Smooth muscle cell (in vitro differentiated cells): ENCODE measurements around the gene CCDC80. TPM values are rescaled to one million over a fixed set of nuclear protein-coding genes. Genes with fewer than 3 reads are reported as not detected.
A peak's percentile ranks its signal among the peaks of the same experiment; 100 is the strongest.

Experiments used
- DNase-seq: peaks from one replicate; lab custom pipeline; 2025; ENCODE audit not compliant: unreplicated experiment; lab: John Stamatoyannopoulos, UW
- H2AFZ ChIP-seq: fragments of 200-600 bp; sonication (generic); 2 replicates; pipeline ENCODE4 v1.6.0; 2016; ENCODE audit warnings: antibody characterized with exemption, low read depth, mild to moderate bottlenecking
- H3F3A ChIP-seq: fragments of 200-600 bp; sonication (generic); 2 replicates; pipeline ENCODE4 v1.6.0; 2017; ENCODE audit warnings: antibody characterized with exemption, low read depth
- H3K27ac ChIP-seq: fragments of 200-600 bp; sonication (generic); 2 replicates; pipeline ENCODE4 v1.5.1; 2016; ENCODE audit warnings: low read depth, mild to moderate bottlenecking
- H3K27me3 ChIP-seq: fragments of 200-600 bp; sonication (generic); 2 replicates; pipeline ENCODE4 v1.6.1; 2016; ENCODE audit warnings: low read depth, mild to moderate bottlenecking
- H3K36me3 ChIP-seq: fragments of 200-600 bp; sonication (generic); 2 replicates; pipeline ENCODE4 v1.5.1; 2016; ENCODE audit warnings: low read depth
- H3K4me1 ChIP-seq: fragments of 200-600 bp; sonication (generic); 2 replicates; pipeline ENCODE4 v1.5.1; 2016; ENCODE audit warnings: low read depth
- H3K4me2 ChIP-seq: fragments of 200-600 bp; sonication (generic); 2 replicates; pipeline ENCODE4 v1.6.0; 2016; ENCODE audit warnings: mild to moderate bottlenecking
- H3K4me3 ChIP-seq: fragments of 200-600 bp; sonication (generic); 2 replicates; pipeline ENCODE4 v1.5.1; 2016; ENCODE audit warnings: mild to moderate bottlenecking
- H3K79me2 ChIP-seq: fragments of 200-600 bp; sonication (generic); 2 replicates; pipeline ENCODE4 v1.6.0; 2016; ENCODE audit warnings: low read depth, mild to moderate bottlenecking
- H3K9ac ChIP-seq: fragments of 200-600 bp; sonication (generic); 2 replicates; pipeline ENCODE4 v1.6.0; 2016; ENCODE audit warnings: low read depth
- H3K9me3 ChIP-seq: fragments of 200-600 bp; sonication (generic); replicated peaks from 2 replicates; pipeline ENCODE4 v1.5.1; 2016; ENCODE audit warnings: low read depth
- H4K20me1 ChIP-seq: fragments of 200-600 bp; sonication (generic); 2 replicates; pipeline ENCODE4 v1.6.0; 2016; ENCODE audit warnings: low read depth
- WGBS: methylation state at CpG from one replicate; pipeline ENCODE4 v1.1.7; 2016; ENCODE audit warnings: low lambda C conversion rate; 5-methylcytosine and 5-hydroxymethylcytosine counted together
- polyA plus RNA-seq: library from polyadenylated mRNA; unstranded; fragments of >200 nt; fragmentation: Nextera tagmentation; extraction: Ambion mirVana; gene quantifications from 2 replicates; pipeline ENCODE4 v1.2.1, GENCODE V29; 2016
- total RNA-seq: library from RNA; depleted of rRNA; stranded (reverse); fragments of >200 nt; gene quantifications from 2 replicates; pipeline ENCODE4 v1.2.3, GENCODE V29; 2014
- TF ChIP-seq, protein P1 (sequence below): fragments of 200-600 bp; sonication (generic); IDR thresholded peaks from 2 replicates; pipeline ENCODE4 v1.5.1; 2017; ENCODE audit warnings: borderline replicate concordance, mild to moderate bottlenecking, antibody characterized with exemption; ENCODE audit not compliant: insufficient read depth, poor library complexity, severe bottlenecking

Gene CCDC80
- total and polyA plus RNA-seq, 2 experiments from 2014 or later = 67.9 to 159 TPM

- Histone ChIP-seq H3K36me3 (no peaks in the 10 kb centered on the region), H3K4me2 (peak overlapping the region; percentile 60), H3K9ac (peak overlapping the region; percentile 9), H3F3A (peaks cover 14% of the 10 kb centered on the region), H2AFZ (peak overlapping the region; percentile 9), H3K9me3 (no peaks in the 10 kb centered on the region), H3K4me3 (no peak overlapping the region), H3K27me3 (no peaks in the 10 kb centered on the region), H3K79me2 (no peaks in the 10 kb centered on the region), H4K20me1 (no peaks in the 10 kb centered on the region), H3K27ac (peak overlapping the region; percentile 88), H3K4me1 (peaks cover 8% of the 10 kb centered on the region)
- WGBS = 66% methylated on average over 5 of the region's 5 CpGs
- no peak for DNase-seq
- TF ChIP-seq, protein P1, sequence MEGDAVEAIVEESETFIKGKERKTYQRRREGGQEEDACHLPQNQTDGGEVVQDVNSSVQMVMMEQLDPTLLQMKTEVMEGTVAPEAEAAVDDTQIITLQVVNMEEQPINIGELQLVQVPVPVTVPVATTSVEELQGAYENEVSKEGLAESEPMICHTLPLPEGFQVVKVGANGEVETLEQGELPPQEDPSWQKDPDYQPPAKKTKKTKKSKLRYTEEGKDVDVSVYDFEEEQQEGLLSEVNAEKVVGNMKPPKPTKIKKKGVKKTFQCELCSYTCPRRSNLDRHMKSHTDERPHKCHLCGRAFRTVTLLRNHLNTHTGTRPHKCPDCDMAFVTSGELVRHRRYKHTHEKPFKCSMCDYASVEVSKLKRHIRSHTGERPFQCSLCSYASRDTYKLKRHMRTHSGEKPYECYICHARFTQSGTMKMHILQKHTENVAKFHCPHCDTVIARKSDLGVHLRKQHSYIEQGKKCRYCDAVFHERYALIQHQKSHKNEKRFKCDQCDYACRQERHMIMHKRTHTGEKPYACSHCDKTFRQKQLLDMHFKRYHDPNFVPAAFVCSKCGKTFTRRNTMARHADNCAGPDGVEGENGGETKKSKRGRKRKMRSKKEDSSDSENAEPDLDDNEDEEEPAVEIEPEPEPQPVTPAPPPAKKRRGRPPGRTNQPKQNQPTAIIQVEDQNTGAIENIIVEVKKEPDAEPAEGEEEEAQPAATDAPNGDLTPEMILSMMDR = no peak
These were observed 32.0 kb upstream of the CCDC80 start for GRCh38 chr3:112672716-112673541.

GRCh38 chr3:112671930-112672715 is 31.2 kb upstream of the CCDC80 start:
- peak overlapping the region; percentile 54 for H3K9ac ChIP-seq

GRCh38 chr3:112670824-112671223 is 29.9 kb upstream of the CCDC80 start:
- 90% methylated on average over 7 of the region's 7 CpGs for WGBS
- Histone ChIP-seq H3K9ac (no peak overlapping the region), H3K4me2 (no peak overlapping the region), H3F3A (peaks cover 5% of the 10 kb centered on the region), H3K79me2 (no peaks in the 10 kb centered on the region), H3K36me3 (no peaks in the 10 kb centered on the region), H3K4me3 (no peak overlapping the region), H3K4me1 (peaks cover 8% of the 10 kb centered on the region), H3K9me3 (no peaks in the 10 kb centered on the region), H4K20me1 (no peaks in the 10 kb centered on the region), H3K27me3 (no peaks in the 10 kb centered on the region), H2AFZ (no peak overlapping the region), H3K27ac (peak overlapping the region; percentile 88)
- DNase-seq = no peak
- TF ChIP-seq, protein P1 = no peak

More at GRCh38 chr3:112671930-112672715, 31.2 kb upstream of the CCDC80 start:
- Histone ChIP-seq H3K9me3 (no peaks in the 10 kb centered on the region), H3F3A (peaks cover 7% of the 10 kb centered on the region), H4K20me1 (no peaks in the 10 kb centered on the region), H3K79me2 (no peaks in the 10 kb centered on the region), H3K4me1 (peaks cover 8% of the 10 kb centered on the region), H3K4me3 (no peak overlapping the region), H3K27me3 (no peaks in the 10 kb centered on the region), H3K36me3 (no peaks in the 10 kb centered on the region), H3K4me2 (peak overlapping the region; percentile 60), H2AFZ (peak overlapping the region; percentile 14), H3K27ac (peak overlapping the region; percentile 88)
- DNase-seq = no peak
- WGBS = 38% methylated on average over 4 of the region's 4 CpGs
- TF ChIP-seq, protein P1 = no peak
